Activated CD4-positive, alpha-beta T cell treated with anti-CD3 and anti-CD28 coated beads for 36 hours (primary cell): Measurements from ENCODE around the gene KNG1. TPM values are rescaled to one million over a fixed set of nuclear protein-coding genes. Genes with fewer than 3 reads are reported as not detected.
"Not testable (repeated sequence)": the region's sequence is repeated elsewhere in the genome, so short reads cannot be mapped to it uniquely, and the experiment has no call there.

ENCODE experiments used
- ATAC-seq: fragments of 200-7000 bp; cut with Tn5 transposase; one replicate; pipeline ENCODE4 v1.10.0; 2021; ENCODE audit warnings: mild to moderate bottlenecking, moderate library complexity
- CTCF ChIA-PET: fragments of 350-600 bp; sonication (Branson Sonifier 250); formaldehyde crosslinking; loops from one replicate; lab custom pipeline; 2021; ENCODE audit warnings: antibody characterized with exemption; lab: Charles Lee
- POLR2A ChIA-PET: fragments of 350-600 bp; sonication (Branson Sonifier 250); formaldehyde crosslinking; loops from one replicate; lab custom pipeline; 2021; ENCODE audit warnings: antibody characterized with exemption, inconsistent platforms; lab: Charles Lee
- DNase-seq: peaks from one replicate; pipeline ENCODE4 v3.0.0-alpha.2; 2020
- H3K27ac Mint-ChIP-seq: one replicate; pipeline ENCODE4 v1.8.0; 2021; ENCODE audit warnings: mixed read lengths
- H3K27me3 Mint-ChIP-seq: one replicate; pipeline ENCODE4 v1.8.0; 2021; ENCODE audit warnings: mixed read lengths
- H3K36me3 Mint-ChIP-seq: one replicate; pipeline ENCODE4 v1.8.0; 2021; ENCODE audit warnings: low read depth, mixed read lengths
- H3K4me1 Mint-ChIP-seq: one replicate; pipeline ENCODE4 v1.8.0; 2021; ENCODE audit warnings: mixed read lengths
- H3K4me3 Mint-ChIP-seq: one replicate; pipeline ENCODE4 v1.8.0; 2021; ENCODE audit warnings: mild to moderate bottlenecking, moderate library complexity, mixed read lengths
- H3K9me3 Mint-ChIP-seq: one replicate; pipeline ENCODE4 v1.8.0; 2021; ENCODE audit warnings: low read depth, mixed read lengths
- intact Hi-C, 2 experiments: fragments of 100-400 bp; cut with DNase I in 1 of 2; cut with micrococcal nuclease in 1 of 2; formaldehyde crosslinking; loops; one replicate each; pipeline versions ENCODE4 v1.14.2 to v1.15.1; 2022 to 2024; cut with DNase I, micrococcal nuclease
- total RNA-seq, 2 experiments: library from RNA; stranded (reverse); gene quantifications; one replicate each; pipeline ENCODE4 v1.2.3, GENCODE V29; 2021

KNG1 gene
- total RNA-seq, 2 experiments from 2014 or later: not detected

DNA sequence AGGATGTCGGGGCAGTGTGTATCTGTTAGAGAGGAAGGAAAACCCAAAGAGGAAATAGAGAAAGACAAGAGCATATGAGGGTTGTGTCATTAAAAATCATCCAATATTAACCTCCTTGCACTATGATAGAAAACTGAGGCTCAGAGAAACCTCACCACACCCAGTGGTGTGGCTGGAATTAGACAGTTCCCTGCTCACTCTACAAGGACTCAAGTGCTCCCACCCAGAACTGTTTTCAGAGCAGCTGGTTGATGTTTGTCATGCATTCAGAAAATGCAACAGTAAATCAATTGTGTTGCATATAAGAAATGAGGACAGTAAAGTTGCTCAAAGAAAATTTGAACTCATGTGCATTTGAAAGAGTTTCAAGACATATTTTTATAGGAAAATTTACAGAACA is 26.9 kb upstream of the KNG1 start:
- H3K4me3 Mint-ChIP-seq, H3K4me1 Mint-ChIP-seq, H3K36me3 Mint-ChIP-seq, DNase-seq, ATAC-seq, H3K27ac Mint-ChIP-seq, intact Hi-C loops, CTCF ChIA-PET, H3K9me3 Mint-ChIP-seq, POLR2A ChIA-PET: not testable (repeated sequence)
- peaks cover 11% of the 10 kb centered on the region for H3K27me3 Mint-ChIP-seq

DNA sequence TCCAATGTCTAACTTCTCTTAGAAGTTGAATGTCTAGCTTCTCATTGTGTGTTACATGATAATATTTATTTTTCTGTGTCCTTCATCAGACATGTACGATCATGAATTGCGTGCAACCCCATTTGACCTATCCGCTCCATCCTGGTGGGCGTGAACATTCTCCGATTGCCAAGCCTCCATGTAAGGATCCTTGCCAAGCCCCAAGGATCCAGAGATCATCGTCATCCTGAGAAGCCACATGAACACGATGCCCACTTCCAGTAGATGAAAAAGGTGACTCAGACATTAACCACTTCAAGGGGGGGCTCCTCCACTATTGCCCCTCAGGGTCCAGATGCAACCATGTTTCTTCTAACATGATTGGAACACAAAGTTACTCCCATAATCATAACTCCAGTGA is 25.5 kb upstream of the KNG1 start:
- intact Hi-C loops: no loop called here
- Mint-ChIP-seq H3K9me3 (no peaks in the 10 kb centered on the region), H3K27me3 (peaks cover 8% of the 10 kb centered on the region), H3K27ac (no peak overlapping the region), H3K4me1 (no peaks in the 10 kb centered on the region), H3K36me3 (no peaks in the 10 kb centered on the region), H3K4me3 (no peak overlapping the region)
- ChIA-PET POLR2A (no interaction called here), CTCF (no interaction called here)
- DNase-seq: no peak
- ATAC-seq: no peak

DNA sequence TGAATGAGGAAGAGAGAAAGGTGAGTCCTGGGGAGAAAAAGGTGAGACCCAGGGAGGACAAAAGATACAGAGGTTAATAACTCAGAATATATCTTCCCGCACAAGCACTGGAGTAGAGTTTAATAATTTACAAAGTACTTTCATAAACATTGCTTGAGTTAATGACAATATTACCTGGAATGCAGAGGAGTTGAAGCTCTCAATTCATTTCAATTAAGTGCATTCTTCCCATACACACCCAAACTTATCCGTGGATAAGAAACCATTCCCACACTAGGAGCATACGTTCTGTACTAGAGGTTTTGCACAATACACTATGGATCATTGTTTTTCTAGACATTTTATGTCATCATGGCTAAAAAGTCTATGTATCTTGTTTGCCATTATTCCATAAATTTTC is 23.3 kb upstream of the KNG1 start:
- Mint-ChIP-seq H3K9me3 (no peaks in the 10 kb centered on the region), H3K4me1 (no peaks in the 10 kb centered on the region), H3K36me3 (no peaks in the 10 kb centered on the region), H3K4me3 (no peak overlapping the region), H3K27me3 (peaks cover 4% of the 10 kb centered on the region), H3K27ac (no peak overlapping the region)
- intact Hi-C loops: no loop called here
- CTCF ChIA-PET: interaction anchor here (0.7 to 1.1 kb wide), 2 partner anchors 52 to 77 kb away, joined by 3 to 4 read pairs; no protein-coding TSS in a partner anchor
- ATAC-seq (no peak), DNase-seq (no peak)
- POLR2A ChIA-PET: no interaction called here

DNA sequence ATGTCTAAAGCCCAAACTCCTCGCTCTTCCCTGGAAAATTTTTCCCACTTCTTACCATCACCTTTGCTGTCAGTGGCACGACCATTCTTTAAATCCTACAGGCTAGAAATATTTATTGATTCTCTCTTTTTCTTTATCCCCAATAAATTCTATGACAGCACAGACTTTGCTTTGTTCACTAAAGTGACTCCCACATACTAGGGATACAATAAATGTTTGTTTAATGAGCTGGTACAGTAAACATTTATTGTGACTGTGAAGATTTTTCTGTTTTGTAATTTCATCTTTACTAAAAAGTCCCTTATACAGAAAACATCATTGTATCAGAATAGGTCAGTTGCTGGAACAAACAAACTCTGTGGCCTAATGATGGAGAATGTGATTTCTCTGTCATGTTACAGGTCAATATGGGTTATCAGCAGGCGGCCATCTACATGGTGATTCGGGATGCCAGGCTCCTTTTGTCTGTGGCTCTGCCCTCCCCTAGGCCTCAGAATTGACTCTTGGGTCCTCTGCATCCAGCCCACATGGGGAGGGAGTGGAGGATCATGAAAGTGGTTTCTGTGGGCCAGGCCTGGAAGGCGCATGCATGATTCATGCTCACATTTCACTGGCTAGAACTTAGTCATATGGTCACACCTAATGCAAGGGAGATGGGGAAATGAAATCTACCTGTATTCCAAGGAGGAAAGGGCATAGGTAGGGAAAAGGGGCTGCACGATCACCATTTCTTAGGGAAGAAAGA is 22.7 kb upstream of the KNG1 start:
- Mint-ChIP-seq H3K9me3 (no peaks in the 10 kb centered on the region), H3K27ac (no peak overlapping the region), H3K36me3 (no peaks in the 10 kb centered on the region), H3K4me1 (no peaks in the 10 kb centered on the region), H3K4me3 (no peak overlapping the region), H3K27me3 (peaks cover 3% of the 10 kb centered on the region)
- ATAC-seq: no peak
- CTCF ChIA-PET: interaction anchor here (1.1 kb wide), 1 partner anchor 78 kb away, joined by 3 read pairs; no protein-coding TSS in a partner anchor
- POLR2A ChIA-PET: no interaction called here
- no peak for DNase-seq
- intact Hi-C loops: no loop called here

DNA sequence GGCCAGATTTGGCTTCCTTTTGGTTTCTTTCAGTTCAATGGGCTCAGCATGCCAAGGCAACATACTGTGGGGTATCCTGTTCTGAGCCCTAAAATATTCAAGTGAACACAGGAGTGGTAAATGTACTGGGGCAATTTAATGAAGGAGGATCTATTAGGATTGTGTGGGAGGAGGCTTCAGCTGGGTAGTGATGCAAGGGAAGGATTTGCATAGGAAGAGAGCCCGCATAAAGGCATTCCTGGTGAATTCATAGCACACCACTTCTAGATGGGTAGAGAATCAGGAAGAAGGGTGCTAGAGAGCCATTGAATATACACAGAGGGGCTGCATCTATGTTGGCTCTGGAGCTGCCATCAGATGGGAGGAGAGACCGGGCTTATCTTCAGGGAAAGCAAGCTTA is 20.6 kb upstream of the KNG1 start:
- ChIA-PET POLR2A (no interaction called here), CTCF (no interaction called here)
- H3K4me1 Mint-ChIP-seq: no peaks in the 10 kb centered on the region
- intact Hi-C loops: no loop called here
- no peaks in the 10 kb centered on the region for H3K36me3 Mint-ChIP-seq
- no peak overlapping the region for H3K27ac Mint-ChIP-seq
- H3K27me3 Mint-ChIP-seq: no peaks in the 10 kb centered on the region
- DNase-seq (no peak), ATAC-seq (no peak)
- H3K4me3 Mint-ChIP-seq: no peak overlapping the region
- H3K9me3 Mint-ChIP-seq: no peaks in the 10 kb centered on the region

DNA sequence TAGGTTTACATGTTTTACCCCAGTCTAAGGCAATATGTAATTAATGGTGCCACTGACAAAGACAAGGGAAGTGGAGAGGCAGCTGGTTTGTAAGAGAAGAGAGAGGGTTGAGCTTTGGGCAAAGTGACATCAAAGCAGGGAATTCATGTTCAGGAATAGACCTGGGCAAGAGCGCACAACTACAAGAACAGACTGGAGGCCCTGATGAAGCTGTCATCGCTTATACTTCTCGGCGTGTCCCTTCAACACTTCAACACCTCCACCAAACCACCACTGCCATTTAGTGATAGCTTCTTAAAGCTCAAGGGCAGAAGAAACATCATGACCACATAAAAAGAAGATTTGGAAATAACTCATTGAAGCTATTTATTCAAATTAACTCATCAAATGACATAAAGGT is 19.6 kb upstream of the KNG1 start:
- intact Hi-C loops: no loop called here

DNA sequence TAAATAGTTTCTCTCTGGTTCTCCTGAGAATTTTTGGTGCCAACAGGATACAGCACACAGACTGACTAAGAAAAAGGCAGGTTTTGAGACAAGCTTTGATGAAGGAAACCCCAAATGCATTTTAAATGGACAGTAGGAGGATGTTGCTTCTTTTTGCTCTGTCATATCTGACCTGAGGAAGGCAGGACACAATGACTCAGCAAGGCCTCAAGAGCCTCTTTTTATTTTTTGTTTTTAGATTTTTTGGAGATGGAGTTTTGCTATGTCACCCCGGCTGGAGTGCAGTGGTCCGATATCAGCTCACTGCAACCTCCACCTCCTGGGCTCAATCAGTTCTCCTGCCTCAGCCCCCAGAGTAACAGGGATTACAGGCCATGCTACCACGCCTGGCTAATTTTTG is 16.9 kb upstream of the KNG1 start:
- Mint-ChIP-seq H3K4me3 (no peak overlapping the region), H3K36me3 (no peaks in the 10 kb centered on the region), H3K4me1 (peaks cover 2% of the 10 kb centered on the region), H3K27me3 (peaks cover 12% of the 10 kb centered on the region), H3K27ac (no peak overlapping the region), H3K9me3 (no peaks in the 10 kb centered on the region)
- intact Hi-C loops: no loop called here
- DNase-seq (no peak), ATAC-seq (peak; percentile 30)
- ChIA-PET POLR2A (no interaction called here), CTCF (no interaction called here)

More for the DNA sequence above, 19.6 kb upstream of the KNG1 start:
- ChIA-PET POLR2A (no interaction called here), CTCF (no interaction called here)
- no peaks in the 10 kb centered on the region for H3K9me3 Mint-ChIP-seq
- peaks cover 3% of the 10 kb centered on the region for H3K27me3 Mint-ChIP-seq
- H3K36me3 Mint-ChIP-seq: no peaks in the 10 kb centered on the region
- H3K4me3 Mint-ChIP-seq: no peak overlapping the region
- H3K27ac Mint-ChIP-seq: no peak overlapping the region
- ATAC-seq: no peak
- DNase-seq: no peak
- H3K4me1 Mint-ChIP-seq: no peaks in the 10 kb centered on the region

DNA sequence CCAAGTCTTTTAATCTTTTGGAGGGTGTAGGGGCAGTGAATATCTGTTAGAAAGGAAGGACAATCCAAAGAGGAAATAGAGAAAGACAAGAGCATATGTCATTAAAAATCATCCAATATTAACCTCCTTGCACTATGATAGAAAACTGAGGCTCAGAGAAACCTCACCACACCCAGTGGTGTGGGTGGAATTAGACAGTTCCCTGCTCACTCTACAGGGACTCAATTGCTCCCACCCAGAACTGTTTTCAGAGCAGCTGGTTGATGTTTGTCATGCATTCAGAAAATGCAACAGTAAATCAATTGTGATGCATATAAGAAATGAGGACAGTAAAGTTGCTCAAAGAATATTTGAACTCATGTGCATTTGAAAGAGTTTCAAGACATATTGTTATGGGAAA is 14.7 kb upstream of the KNG1 start:
- POLR2A ChIA-PET, ATAC-seq, intact Hi-C loops, CTCF ChIA-PET, H3K4me3 Mint-ChIP-seq, DNase-seq, H3K27ac Mint-ChIP-seq, H3K9me3 Mint-ChIP-seq, H3K36me3 Mint-ChIP-seq: not testable (repeated sequence)
- Mint-ChIP-seq H3K27me3 (peaks cover 22% of the 10 kb centered on the region), H3K4me1 (peaks cover 12% of the 10 kb centered on the region)

DNA sequence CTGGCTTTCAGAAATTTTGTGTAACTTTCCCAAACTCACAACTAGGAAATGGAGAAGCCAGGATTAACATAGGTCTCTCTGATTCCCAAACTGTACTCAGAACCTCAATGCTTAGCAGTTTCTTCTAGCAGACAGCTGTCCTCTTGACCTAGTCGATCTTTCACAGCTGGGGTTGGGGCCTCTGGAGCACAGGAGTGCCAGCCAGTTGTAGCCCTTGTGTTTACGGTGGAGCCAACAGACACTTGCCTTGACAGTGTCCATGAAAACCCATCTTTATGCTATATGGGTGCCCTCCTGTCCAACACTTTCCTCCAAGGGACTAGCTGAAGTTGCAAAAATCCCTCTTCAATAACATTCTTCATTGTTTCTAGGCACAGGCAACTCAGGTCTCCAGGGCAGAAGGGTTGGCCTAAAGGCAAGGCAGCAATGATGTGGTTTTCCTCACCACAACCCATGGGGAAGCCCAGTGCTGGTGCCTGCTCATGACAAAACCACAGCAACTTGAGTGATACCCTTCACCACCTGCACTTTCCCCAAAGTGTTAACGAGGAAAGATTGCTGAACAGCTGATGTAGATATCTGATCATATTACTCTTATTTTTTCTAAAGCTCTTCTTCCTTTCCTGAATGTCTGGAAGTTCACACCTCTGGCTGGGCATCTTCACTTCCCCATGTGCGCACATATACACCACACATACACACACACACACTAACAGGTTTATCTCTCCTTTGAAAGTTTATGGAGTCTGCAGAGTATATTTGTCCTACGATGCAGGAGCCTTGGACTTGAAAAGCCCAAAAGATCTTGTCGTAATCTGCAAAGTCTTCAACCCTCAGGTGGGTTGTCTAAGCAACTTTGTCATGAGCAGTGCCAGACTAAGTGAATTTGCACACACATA is 11.0 kb upstream of the KNG1 start:
- no peaks in the 10 kb centered on the region for H3K9me3 Mint-ChIP-seq
- H3K27ac Mint-ChIP-seq: no peak overlapping the region
- intact Hi-C loops: no loop called here
- no peak overlapping the region for H3K4me3 Mint-ChIP-seq
- POLR2A ChIA-PET: no interaction called here
- CTCF ChIA-PET: no interaction called here
- peaks cover 12% of the 10 kb centered on the region for H3K4me1 Mint-ChIP-seq
- peaks cover 35% of the 10 kb centered on the region for H3K27me3 Mint-ChIP-seq
- ATAC-seq (peak; percentile 98), DNase-seq (peak; percentile 74)
- no peaks in the 10 kb centered on the region for H3K36me3 Mint-ChIP-seq

DNA sequence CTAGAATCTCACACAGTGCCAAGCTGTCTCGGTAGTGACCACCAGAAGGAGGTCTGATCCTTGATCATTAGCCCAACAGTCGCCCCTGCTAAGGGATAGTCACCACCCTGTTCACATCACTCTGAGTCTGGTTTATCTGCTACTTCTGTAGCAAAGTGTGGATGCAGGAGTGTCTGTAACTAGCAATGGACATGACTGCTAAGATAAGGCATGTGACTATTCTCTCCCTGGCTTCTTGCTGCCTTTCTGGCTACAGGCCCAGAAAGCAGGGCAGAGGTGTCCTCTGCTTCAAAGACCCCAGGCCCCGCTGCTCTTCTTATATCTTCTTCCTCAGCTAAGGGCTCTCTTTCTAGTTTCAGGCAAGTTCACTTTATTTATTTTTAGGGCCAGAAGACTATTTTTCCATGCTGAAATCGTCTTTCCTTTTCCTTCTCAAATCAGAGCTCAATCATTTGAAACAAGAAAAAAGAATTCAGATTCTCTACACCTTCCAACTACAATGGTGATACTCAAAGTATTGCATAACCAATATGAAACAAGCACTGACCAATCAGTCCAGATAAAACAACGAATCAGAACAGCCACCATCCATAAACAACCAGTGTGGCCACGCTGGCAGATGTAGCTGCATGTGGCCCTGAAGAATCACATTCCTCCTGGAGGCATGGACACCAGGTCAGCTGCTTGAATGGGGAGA is 8.0 kb upstream of the KNG1 start:
- intact Hi-C loops: no loop called here
- no peak overlapping the region for H3K27ac Mint-ChIP-seq
- ATAC-seq (no peak), DNase-seq (no peak)
- POLR2A ChIA-PET: no interaction called here
- no peaks in the 10 kb centered on the region for H3K36me3 Mint-ChIP-seq
- CTCF ChIA-PET: no interaction called here
- H3K4me3 Mint-ChIP-seq: no peak overlapping the region
- peaks cover 10% of the 10 kb centered on the region for H3K4me1 Mint-ChIP-seq
- peaks cover 29% of the 10 kb centered on the region for H3K27me3 Mint-ChIP-seq
- H3K9me3 Mint-ChIP-seq: no peaks in the 10 kb centered on the region

DNA sequence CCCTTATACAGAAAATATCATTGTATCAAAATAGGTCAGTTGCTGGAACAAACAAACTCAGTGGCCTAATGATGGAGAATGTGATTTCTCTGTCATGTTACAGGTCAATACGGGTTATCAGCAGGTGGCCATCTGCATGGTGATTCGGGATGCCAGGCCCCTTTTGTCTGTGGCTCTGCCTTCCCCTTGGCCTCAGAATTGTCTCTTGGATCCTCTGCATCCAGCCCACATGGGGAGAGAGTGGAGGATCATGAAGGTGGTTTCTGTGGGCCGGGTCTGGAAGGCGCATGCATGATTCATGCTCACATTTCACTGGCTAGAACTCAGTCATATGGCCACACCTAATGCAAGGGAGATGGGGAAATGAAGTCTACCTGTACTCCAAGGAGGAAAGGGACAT is 6.5 kb upstream of the KNG1 start:
- H3K4me1 Mint-ChIP-seq, intact Hi-C loops, H3K27ac Mint-ChIP-seq, CTCF ChIA-PET, ATAC-seq, H3K4me3 Mint-ChIP-seq, DNase-seq, POLR2A ChIA-PET, H3K36me3 Mint-ChIP-seq, H3K9me3 Mint-ChIP-seq: not testable (repeated sequence)
- peaks cover 24% of the 10 kb centered on the region for H3K27me3 Mint-ChIP-seq
